NT2/D1 (cell line): ENCODE measurements around the gene TMEM38A.
"Not testable (repeated sequence)": the region's sequence is repeated elsewhere in the genome, so short reads cannot be mapped to it uniquely, and the experiment has no call there.

Experiments used
- DNase-seq: peaks from one replicate; pipeline ENCODE4 v3.0.0-alpha.2; 2011; ENCODE audit warnings: low read depth, low spot score
- H3K27me3 ChIP-seq: 2 replicates; pipeline ENCODE4 v1.6.0; 2011; ENCODE audit warnings: mild to moderate bottlenecking; ENCODE audit not compliant: insufficient read length, insufficient read depth
- H3K36me3 ChIP-seq: 2 replicates; pipeline ENCODE4 v1.6.1; 2011; ENCODE audit warnings: mild to moderate bottlenecking, low read length, mixed read lengths; ENCODE audit not compliant: insufficient read depth, insufficient read length
- H3K4me1 ChIP-seq: 2 replicates; pipeline ENCODE4 v1.5.1; 2011; ENCODE audit not compliant: insufficient read depth, insufficient read length
- H3K4me3 ChIP-seq: 2 replicates; pipeline ENCODE4 v1.5.1; 2011; ENCODE audit warnings: low read depth; ENCODE audit not compliant: insufficient read length
- H3K9ac ChIP-seq: 2 replicates; pipeline ENCODE4 v1.6.0; 2011; ENCODE audit warnings: low read depth; ENCODE audit not compliant: insufficient read length
- H3K9me3 ChIP-seq: 2 replicates; pipeline ENCODE4 v1.5.1; 2011; ENCODE audit warnings: mild to moderate bottlenecking, low read length; ENCODE audit not compliant: insufficient read depth
- SUZ12 ChIP-seq: IDR thresholded peaks from 2 replicates; pipeline ENCODE4 v1.6.1; 2011; ENCODE audit not compliant: insufficient read length, insufficient read depth; ENCODE audit errors: extremely low read depth
- YY1 ChIP-seq: IDR thresholded peaks from 2 replicates; pipeline ENCODE4 v1.6.1; 2011; ENCODE audit not compliant: insufficient read length, insufficient read depth
- ZNF274 ChIP-seq: IDR thresholded peaks from 2 replicates; pipeline ENCODE4 v1.6.1; 2011; ENCODE audit warnings: mild to moderate bottlenecking, low read depth, low read length

TMEM38A gene

GRCh38 chr19:16638666-16639065 lies 22.3 kb upstream of the TMEM38A start:
- H3K36me3 ChIP-seq, result peaks cover 69% of the 10 kb centered on the region
- DNase-seq, result no peak

GRCh38 chr19:16640951-16641350 lies 20.0 kb upstream of the TMEM38A start:
- H3K9me3 ChIP-seq, result no peaks in the 10 kb centered on the region
- DNase-seq, result no peak
- no peak overlapping the region for H3K9ac ChIP-seq
- TF ChIP-seq YY1, result no peak
- no peak for TF ChIP-seq SUZ12
- TF ChIP-seq ZNF274, result no peak
- peaks cover 74% of the 10 kb centered on the region for H3K36me3 ChIP-seq
- H3K27me3 ChIP-seq, result no peaks in the 10 kb centered on the region
- no peak overlapping the region for H3K4me3 ChIP-seq
- peaks cover 2% of the 10 kb centered on the region for H3K4me1 ChIP-seq

More at GRCh38 chr19:16638666-16639065, 22.3 kb upstream of the TMEM38A start:
- Histone ChIP-seq H3K4me3 (no peak overlapping the region), H3K27me3 (no peaks in the 10 kb centered on the region), H3K4me1 (peaks cover 2% of the 10 kb centered on the region), H3K9me3 (no peaks in the 10 kb centered on the region), H3K9ac (no peak overlapping the region)
- TF ChIP-seq ZNF274, result no peak
- no peak for TF ChIP-seq SUZ12
- no peak for TF ChIP-seq YY1

GRCh38 chr19:16641695-16642094 lies 19.2 kb upstream of the TMEM38A start:
- TF ChIP-seq ZNF274, result no peak
- TF ChIP-seq SUZ12, result no peak
- no peak for TF ChIP-seq YY1
- Histone ChIP-seq H3K27me3 (no peaks in the 10 kb centered on the region), H3K4me1 (peaks cover 2% of the 10 kb centered on the region), H3K4me3 (no peak overlapping the region), H3K9ac (no peak overlapping the region), H3K9me3 (no peaks in the 10 kb centered on the region), H3K36me3 (peaks cover 75% of the 10 kb centered on the region)
- no peak for DNase-seq

GRCh38 chr19:16645140-16645539 lies 15.8 kb upstream of the TMEM38A start:
- Histone ChIP-seq H3K9me3 (no peaks in the 10 kb centered on the region), H3K27me3 (no peaks in the 10 kb centered on the region), H3K36me3 (peaks cover 88% of the 10 kb centered on the region), H3K4me3 (no peak overlapping the region), H3K9ac (no peak overlapping the region), H3K4me1 (no peaks in the 10 kb centered on the region)
- TF ChIP-seq SUZ12 (no peak), ZNF274 (no peak), YY1 (no peak)
- DNase-seq, result no peak

GRCh38 chr19:16649734-16650133 lies 11.2 kb upstream of the TMEM38A start:
- H3K9me3 ChIP-seq, result no peaks in the 10 kb centered on the region
- no peaks in the 10 kb centered on the region for H3K27me3 ChIP-seq
- peaks cover 86% of the 10 kb centered on the region for H3K36me3 ChIP-seq
- no peak overlapping the region for H3K9ac ChIP-seq
- H3K4me3 ChIP-seq, result no peak overlapping the region
- TF ChIP-seq ZNF274 (no peak), SUZ12 (no peak), YY1 (no peak)
- no peak for DNase-seq
- no peaks in the 10 kb centered on the region for H3K4me1 ChIP-seq

- TF ChIP-seq ZNF274 (no peak), YY1 (no peak), SUZ12 (no peak)
- no peak for DNase-seq
- Histone ChIP-seq H3K9me3 (no peaks in the 10 kb centered on the region), H3K9ac (no peak overlapping the region), H3K27me3 (no peaks in the 10 kb centered on the region), H3K4me1 (no peaks in the 10 kb centered on the region), H3K36me3 (peaks cover 84% of the 10 kb centered on the region), H3K4me3 (no peak overlapping the region)
Measured at GRCh38 chr19:16650821-16651220, 10.1 kb upstream of the TMEM38A start.

- not testable (repeated sequence) for H3K4me3 ChIP-seq, H3K4me1 ChIP-seq, H3K9me3 ChIP-seq, H3K9ac ChIP-seq, DNase-seq, H3K27me3 ChIP-seq
- H3K36me3 ChIP-seq, result peaks cover 84% of the 10 kb centered on the region
Measured at GRCh38 chr19:16651421-16652188, 9.3 kb upstream of the TMEM38A start.

- H3K9me3 ChIP-seq, result no peaks in the 10 kb centered on the region
- DNase-seq, result no peak
- H3K4me3 ChIP-seq, result no peak overlapping the region
- no peaks in the 10 kb centered on the region for H3K27me3 ChIP-seq
- H3K36me3 ChIP-seq, result peaks cover 85% of the 10 kb centered on the region
- H3K9ac ChIP-seq, result no peak overlapping the region
- peaks cover 5% of the 10 kb centered on the region for H3K4me1 ChIP-seq
- TF ChIP-seq SUZ12 (no peak), ZNF274 (no peak), YY1 (no peak)
Measured at GRCh38 chr19:16652854-16653253, 8.1 kb upstream of the TMEM38A start.
